GM19324 (cell line): Measurements from ENCODE around the gene COL7A1.

Source experiments
- ATAC-seq: cut with Tn5 transposase; IDR thresholded peaks from one replicate; pipeline ENCODE4 v1.9.1; 2021; ENCODE audit warnings: mild to moderate bottlenecking, moderate library complexity; ENCODE audit not compliant: unreplicated experiment, low FRiP score

COL7A1 gene

DNA sequence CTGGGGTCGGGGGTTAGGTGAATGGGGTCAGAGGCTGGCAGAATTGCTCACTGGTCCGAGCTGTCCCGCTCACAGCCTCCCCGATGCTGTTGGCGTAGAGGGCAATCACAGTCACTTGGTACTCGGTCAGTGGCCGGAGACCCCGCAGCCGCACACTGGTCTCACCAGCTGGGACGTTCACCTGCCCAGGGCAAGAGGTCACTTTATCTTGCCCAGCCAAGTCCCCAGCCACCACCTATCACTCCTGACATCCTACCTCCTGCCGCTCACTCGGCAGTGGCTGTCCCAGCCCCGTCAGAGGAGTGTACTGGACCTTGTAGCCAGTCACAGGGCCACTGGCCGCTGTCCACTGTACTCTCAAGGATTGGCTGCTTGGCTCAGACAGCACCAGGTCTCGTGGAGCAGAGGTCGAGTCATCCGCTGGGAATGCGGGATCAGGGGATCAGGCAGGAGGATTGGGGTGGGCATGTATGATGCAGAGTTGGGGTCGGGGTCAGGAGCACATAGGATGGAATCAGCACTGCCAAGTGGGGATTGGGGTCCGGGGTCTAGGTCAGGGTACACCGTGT is 2.5 kb downstream of the COL7A1 start:
- ATAC-seq = no peak

DNA sequence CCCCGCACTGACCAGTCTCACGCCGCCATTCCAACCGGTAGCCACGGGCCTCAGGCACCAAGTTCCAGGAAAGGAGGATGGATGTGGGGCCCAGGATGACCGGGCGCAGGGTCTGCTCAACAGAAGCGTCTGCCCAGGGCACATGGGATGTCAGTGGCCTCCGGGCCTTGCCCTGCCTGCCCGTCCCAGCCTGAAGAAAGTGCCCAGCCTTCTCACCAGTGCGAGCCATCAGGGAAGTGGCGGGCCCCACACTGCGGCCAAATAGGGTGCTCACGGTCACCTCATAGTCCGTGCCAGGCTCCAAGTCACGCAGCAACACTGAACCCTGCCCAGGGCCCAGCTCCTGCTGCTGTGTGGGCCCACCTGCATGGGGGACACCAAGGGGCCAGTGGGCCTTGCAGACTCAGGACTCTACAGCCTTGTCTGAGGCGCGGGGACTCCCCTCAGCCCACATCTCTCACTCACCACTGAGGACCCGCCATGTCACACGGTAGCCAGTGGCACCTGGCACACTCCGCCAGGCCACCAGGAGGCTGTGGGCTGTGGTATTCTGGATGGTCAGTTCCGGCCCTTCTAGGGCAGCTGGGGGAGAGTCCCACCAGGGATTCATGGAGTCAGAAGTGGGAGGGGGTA is 3.1 kb downstream of the COL7A1 start:
- no peak for ATAC-seq

DNA sequence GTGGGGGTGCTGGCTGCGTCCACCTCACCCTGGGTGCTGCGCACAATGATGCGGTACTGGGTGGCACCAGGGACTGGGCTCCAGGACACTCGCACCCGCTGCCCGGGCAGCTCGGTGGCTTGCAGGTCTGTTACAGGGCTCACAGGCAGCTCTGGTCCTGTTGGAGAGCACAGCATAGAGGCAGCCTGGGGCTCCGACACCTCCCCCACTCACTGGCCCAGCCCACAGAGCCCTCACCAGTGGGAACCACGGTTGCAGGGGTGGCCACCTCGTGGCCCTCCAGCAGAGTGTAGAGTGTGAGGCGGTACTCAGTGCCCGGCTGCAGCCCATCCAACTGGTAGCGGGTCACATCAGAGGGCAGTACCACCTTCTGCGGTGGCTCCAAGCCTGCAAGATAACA is 3.7 kb downstream of the COL7A1 start:
- no peak for ATAC-seq

DNA sequence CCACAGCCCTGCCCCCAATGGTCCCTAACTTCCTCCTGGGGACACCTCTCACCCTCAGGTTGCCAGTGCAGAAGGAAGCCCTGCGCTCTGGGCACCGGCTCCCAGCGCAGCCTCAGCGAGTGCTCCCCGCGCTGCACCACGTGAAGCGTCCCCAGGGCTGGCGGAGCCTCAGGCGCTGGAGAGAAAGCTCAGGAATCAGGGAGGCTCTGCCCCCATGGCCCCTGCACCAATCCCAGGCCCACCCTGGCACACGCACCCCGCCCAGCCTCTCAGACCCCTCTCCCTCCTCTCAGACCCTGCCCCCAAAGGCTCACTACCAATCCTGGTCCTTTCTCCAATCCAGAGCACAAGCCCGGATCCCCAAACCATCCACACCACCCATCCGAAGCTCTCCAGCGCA is 6.9 kb downstream of the COL7A1 start:
- ATAC-seq = no peak

DNA sequence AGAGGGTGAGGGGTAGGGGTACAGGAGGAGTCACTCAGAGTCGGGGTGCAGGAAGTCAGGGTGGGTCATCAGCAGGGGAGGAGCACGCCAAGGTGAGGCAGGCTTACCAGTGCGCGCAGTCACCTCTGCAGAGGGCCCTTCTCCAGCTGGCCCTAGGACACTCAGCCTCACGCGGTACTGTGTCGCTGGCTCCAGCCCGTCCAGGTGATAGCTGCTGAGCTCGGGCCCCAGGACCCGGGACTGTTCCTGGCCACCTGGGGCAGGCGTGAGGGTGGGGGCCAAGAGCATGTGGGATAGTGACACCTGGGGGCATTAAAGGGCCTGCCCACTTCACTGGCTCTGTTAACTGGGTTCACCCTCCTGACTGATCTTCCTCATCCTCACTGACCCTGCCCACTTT is 7.4 kb downstream of the COL7A1 start:
- no peak for ATAC-seq

DNA sequence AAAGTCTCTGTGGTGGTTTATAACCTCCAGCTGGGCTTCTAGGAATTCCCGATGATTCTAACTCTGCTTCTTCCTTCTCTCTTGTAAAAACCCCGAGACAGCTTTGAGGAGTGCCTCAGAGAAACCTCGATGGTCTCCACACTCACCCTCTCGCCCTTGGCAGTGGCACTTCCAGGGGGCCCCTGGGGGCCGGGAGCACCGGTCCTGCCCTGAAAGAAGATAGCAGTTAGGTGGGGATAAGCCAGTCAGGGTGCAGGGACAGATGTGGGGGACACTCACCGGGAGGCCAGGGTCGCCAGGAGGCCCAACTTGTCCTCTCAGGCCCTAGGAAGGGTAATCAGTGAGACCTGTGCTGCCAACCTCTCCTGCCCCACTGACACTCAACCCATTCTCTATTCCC is 9.7 kb downstream of the COL7A1 start:
- no peak for ATAC-seq

DNA sequence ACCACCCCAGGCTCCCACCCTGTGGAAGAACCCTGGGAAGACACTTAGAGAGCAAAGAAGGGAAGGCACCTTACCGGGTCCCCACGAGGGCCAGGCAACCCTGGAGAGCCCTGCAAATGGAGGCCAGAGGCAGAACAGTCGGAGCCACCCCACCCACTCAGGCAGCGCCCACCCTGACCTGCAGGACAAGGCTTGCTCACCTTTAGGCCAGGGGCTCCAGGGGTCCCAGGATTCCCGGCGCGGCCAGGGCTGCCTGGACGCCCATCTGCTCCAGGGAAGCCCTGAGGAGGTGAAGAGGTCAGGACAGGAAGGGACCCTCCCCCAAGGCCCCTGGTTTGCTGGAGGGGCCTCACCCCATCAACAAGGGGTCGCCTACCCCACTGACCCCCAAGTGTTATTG is 10.3 kb downstream of the COL7A1 start:
- no peak for ATAC-seq

DNA sequence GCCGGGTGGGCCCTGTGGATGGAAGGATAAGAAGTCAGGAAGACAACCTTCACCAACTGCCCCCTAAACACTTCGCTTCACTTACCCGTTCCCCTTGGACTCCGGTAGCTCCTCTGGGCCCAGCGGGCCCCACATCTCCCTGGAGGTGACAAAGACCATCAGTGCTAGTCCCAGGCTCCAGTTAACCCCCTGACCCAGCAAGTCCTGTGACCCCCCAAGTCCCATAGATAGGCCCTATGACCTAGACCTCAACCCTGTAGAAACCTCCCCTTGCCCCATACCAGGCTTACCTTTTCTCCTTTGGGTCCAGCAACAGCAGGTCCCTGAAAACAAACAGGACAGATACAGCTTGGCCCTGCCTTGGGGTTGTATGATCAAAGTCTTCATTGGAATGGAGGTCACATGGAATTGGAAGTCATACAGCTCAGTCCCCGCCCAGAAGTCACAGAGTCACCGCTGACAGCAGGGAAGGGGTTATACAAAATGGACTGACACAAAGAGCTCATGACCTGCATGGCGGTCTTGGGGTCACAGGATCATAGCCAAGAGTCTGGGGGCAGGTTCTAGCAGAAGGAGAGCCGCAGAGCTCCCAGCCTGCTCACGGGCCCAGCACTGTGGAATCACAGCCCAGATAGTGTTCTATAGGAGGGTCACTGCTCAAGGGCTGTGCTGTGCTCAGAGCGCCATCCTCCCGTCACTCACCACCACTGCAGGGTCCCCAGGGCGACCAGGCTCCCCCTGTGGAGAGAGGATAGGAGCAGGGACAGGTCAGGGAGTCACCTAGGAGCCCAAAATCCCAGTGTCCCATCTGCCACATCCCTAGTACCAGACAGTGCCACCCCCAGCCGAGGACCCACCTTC is 13.3 kb downstream of the COL7A1 start:
- ATAC-seq = no peak

DNA sequence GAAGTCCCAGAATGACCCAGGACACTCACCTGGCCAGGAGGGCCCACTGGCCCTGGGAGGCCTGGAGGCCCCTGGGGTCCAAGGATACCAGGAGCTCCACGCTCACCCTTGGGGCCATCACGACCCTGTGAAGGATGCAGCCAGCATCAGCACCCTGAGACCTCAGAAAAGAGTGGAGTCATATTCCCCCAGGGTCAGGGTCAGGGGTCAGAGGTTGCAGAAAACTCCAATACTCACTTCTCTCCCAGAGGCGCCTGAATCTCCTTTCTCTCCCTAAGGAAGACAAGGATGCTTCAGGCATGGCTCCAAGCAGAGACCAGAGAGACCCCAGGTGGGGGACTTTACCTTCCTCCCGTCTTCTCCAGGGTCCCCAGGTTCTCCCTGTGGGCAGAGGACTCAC is 18.5 kb downstream of the COL7A1 start:
- ATAC-seq = no peak

DNA sequence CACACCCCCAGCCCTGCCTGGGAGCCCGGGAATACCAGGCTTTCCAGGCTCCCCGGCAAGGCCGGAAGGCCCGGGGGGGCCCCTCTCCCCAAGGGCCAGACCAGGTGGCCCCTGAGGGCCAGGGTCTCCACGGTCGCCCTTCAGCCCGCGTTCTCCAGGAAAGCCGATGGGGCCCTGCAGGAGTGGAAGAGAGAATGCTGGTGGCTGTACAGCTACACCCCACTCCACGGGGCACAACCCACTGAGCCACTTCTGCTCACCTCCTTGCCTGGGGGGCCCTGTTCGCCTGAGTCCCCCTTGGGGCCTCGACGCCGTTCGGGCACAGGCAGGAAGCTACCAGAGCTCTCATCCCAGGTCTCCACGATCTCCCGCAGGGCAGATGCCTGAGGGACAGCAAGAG is 19.8 kb downstream of the COL7A1 start:
- ATAC-seq = no peak

DNA sequence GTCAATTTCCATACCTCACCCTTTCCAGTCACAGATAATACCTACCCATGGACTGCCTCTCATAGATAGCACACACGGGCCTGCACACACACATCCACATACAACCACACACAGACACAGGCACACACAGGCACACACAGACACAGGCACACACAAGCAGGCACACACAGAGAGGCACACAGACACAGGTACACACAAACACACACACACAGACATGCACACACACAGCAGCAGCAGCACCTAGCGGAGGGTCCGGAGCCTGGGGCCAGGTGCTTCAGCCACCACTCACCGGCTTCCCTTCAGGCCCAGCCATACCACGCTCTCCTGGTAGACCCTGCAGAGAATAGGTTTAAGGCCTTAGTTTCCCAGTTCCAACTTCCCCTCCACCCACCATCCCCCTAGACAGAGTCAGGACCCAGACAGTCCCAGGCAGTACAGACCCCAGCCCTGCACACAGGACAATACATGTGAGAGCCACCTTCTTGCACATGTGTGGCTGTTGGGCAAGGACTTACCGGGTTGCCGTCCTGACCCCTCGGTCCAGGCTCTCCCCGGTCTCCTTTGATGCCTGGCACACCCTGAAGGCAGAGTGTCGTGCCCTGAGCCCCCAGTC is 21.1 kb downstream of the COL7A1 start:
- no peak for ATAC-seq

DNA sequence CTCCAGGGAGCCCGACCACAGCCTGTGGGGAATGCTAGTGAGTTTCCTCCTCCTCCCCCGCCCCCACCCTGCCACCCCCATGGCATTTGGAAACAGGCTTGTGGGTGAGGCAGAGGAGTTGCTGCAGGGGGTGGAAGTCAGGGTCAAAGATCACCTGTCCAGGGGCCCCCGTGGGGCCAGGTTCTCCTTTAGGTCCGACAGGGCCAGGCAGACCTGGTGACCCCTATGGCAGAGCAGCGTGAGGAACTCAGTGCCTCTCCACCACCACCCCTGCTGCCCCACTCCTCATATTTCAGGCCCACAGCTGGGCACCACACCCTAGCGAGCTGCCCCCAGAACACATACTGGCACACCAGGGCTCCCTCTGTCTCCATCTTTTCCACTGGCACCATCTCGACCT is 22.6 kb downstream of the COL7A1 start:
- ATAC-seq = no peak

DNA sequence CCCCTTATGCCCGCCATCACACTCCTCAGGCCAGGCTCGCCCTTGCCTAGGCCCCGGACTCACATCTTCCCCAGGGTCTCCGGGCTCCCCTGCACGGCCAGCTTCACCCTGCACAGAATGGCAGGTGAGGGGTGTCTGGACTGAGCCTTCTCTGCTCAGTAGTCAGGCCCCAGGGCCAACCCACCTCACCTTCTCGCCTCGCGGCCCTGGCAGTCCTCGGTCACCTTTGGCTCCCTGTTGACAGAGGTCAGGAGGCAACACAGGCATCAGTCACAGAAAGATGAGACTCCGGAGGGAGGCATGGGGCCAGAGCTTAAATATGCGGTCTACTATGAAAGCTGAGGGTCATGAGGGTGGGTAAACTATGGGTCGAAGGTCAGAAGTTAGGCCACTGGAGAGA is 23.2 kb downstream of the COL7A1 start:
- ATAC-seq = no peak

DNA sequence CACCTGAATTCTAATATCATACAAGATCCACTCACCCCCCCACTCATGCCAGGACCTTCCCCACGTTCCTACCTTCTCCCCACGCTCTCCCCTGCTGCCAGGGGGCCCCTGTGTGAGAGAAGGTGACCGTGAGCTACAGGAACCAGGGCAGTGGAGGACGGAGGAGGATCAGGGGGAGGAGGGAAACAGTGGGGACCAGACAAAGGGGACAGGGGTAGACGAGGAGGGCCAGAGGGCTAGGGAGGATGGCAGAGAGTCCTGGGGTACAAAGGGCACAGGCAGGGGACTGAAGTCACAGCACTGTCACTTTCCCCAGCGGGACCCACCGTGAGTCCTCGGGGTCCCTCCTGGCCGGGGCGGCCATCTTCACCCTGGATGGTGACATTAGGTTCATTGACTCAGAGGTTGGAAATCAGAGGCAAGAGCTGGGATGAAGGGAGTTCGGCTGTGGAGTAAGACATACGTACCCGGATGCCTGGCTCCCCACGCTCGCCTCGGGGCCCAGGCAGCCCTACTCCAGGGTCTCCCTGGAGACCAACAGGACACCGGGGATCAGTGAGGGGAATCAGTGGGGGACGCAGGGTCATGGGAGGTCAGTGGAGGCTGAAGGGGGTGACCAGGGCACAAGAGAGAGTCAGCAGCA is 25.2 kb downstream of the COL7A1 start:
- ATAC-seq = no peak

DNA sequence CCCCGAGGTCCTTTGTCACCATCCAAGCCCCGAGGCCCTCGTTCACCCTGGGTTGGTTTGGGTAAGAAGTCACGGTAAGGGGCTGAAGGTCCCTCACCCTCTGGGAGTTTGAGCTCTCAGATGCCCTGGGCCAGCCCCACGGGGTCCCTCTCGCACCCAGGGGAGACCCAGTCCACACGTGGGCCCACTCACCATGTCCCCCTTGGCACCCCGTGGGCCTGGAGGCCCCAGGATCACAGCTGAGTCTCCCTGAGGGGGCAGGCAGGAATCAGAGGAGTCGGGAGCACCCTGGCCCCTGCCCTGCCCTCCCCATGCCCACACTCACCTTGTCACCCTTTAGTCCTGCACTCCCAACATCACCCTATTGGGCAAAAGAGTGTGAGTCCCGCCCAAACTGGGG is 25.7 kb downstream of the COL7A1 start:
- no peak for ATAC-seq

DNA sequence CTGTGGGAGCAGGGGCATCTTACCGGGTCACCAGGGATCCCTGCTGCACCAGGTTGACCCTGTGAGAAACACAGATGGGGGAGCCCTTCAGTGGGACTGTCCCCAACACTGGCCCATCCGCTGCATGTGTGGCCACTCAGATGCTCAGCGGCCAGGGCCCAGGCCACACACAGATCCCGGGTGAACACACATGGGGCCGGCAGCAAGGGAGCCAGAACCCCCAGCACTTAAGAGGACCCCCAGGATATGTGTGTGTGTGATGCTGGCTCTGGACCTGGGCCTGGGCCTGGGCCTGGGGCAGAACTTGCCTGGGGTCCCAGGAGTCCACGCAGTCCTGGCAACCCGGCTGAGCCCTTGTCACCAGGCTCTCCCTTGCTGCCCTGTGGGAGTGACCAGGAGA is 26.7 kb downstream of the COL7A1 start:
- ATAC-seq = no peak

DNA sequence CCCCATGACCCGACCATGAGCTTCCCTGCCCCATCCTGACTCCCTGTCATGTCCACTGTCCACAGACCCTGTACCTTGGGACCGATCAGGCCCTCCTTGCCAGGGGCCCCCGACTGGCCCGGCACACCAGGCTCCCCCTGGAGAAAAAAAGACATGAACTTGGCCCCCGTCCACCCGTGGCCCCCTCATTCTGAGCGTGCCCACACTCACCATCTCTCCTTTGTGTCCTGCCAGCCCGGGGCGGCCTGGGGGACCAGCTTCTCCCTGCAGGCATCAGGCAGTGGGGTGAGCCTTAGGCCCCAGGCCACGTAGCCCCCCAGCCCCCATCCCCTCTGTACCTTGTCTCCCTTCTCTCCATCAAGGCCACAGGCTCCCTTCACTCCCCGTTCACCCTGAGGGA is 27.6 kb downstream of the COL7A1 start:
- ATAC-seq = no peak

DNA sequence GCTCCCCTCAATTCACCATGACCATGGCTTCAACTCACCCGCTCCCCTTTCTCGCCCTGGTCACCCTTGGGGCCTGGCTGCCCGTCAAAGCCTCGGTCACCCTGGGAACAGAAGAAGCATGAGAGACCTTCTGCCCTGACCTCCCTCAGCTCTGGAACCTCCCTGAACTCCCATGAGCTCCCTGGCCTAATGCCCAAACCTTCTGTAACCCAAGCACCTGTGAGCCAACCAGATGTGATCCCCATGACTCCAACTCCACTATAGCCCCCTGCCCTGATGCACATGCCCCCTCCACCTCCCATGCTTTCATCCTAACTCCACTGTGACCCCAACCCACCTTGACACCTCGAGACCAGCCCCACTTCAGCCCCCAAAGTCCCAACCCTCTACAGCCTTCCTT is 28.0 kb downstream of the COL7A1 start:
- no peak for ATAC-seq

DNA sequence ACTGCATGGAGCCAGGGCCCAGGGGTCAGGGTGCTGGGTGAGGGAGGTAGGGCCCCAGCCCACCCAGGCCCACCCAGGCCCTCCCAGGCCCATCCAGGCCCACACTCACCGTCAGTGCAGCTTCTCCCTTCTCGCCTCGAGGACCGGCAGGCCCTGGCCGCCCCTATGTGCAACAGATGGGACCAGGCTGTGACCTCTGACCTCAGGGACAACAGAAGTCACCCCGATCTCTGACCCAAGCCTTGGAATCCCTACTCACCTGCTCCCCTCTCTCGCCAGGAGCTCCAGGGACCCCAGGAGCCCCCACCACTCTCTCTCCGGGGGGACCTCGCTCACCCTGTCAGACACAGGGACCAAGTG is 28.7 kb downstream of the COL7A1 start:
- ATAC-seq = no peak

DNA sequence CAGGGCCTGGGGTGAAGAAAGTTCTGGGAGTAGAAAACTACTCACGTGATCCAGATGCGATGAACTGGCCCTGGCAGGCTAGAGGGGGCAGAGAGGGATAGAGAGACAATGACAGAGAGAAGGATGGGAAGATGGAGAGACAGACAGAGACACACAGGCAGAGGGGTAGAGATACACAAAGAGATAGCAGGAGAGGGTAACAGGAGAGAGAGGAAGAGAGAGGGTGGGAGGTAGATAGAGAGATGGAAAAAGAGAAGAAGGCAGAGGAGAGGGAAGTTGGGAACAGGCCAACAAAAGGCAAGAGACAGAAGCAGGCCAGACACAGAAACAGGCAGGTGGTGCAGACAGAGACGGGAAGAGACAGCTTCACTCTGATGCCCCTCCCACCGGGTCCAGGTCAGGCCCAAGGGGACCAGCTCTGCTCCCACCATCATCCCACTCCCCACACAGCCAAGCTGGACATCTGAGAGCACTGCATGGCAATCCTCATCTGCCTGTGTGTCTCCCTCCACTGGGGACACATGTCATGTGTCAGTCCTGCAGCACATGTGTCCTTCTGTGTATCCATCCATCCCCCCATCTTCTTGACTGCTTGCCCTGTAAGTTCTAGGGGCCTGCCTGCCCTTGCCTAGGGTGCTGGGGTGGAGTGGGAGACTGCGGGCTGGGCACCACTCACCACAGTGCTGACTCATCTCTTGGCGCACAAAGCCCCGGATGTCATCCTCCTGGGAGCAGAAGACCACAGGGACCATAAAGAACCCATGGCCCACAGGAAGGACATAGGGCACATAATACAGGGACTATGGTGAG is 29.3 kb downstream of the COL7A1 start:
- no peak for ATAC-seq
